HG03442 (cell line): Measurements from ENCODE around the gene FBLN1.
"Not testable (repeated sequence)": the region's sequence is repeated elsewhere in the genome, so short reads cannot be mapped to it uniquely, and the experiment has no call there.

ENCODE experiments used
- ATAC-seq: cut with Tn5 transposase; IDR thresholded peaks from one replicate; pipeline ENCODE4 v1.9.1; 2021; ENCODE audit warnings: mild to moderate bottlenecking, moderate library complexity; ENCODE audit not compliant: unreplicated experiment

The FBLN1 gene

DNA sequence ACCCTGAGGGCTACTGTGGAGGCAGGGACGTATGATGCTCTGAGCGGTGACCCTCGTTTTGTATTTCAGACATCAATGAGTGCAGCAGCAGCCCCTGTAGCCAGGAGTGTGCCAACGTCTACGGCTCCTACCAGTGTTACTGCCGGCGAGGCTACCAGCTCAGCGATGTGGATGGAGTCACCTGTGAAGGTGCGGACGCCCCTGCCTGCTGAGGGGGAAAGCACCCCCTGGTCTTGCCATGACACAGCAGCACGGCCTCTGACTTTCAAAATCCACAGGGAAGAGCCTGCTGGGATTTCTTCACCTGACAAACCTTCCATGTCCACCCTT is 44.3 kb downstream of the FBLN1 start:
- no peak for ATAC-seq

DNA sequence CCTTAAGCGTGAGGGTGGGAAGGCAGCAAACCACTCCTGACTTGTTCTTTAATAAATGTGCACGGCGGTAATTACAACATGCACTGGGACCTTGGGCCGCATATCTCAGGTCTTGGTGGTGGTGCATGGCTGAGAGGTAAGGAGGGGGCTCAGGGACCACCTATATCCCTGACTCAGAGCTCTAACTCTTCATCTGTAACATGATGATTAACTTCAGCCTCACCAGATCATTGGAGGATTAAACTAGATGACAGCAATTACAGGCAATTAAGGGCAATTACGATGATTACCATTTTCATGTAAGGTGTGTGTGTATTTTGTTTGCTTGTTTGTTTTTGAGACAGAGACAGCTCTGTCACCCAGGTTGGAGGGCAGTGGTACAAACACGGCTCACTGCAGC is 45.0 kb downstream of the FBLN1 start:
- no peak for ATAC-seq

DNA sequence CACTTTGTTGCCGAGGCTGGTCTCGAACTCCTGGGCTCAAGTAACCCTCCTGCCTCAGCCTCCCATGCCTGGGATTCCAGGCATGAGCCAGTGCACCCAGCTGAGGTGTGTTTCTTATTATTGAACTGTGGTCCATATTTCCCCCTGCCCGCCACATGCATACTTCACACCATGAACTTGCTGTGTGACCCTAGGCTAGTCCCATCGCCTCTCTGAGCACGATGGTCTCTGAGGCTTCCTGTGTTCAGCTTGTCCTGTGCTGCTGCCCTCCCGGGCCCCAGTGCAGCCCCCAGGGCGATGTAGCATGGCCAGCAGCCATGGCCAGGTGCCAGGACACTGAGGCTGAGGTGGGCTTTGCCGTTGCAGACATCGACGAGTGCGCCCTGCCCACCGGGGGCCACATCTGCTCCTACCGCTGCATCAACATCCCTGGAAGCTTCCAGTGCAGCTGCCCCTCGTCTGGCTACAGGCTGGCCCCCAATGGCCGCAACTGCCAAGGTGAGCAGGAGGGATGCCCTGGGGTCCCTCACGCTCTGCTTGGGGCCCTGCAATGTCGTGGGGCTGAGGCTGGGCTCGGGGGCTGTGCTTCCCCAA is 45.7 kb downstream of the FBLN1 start:
- no peak for ATAC-seq

DNA sequence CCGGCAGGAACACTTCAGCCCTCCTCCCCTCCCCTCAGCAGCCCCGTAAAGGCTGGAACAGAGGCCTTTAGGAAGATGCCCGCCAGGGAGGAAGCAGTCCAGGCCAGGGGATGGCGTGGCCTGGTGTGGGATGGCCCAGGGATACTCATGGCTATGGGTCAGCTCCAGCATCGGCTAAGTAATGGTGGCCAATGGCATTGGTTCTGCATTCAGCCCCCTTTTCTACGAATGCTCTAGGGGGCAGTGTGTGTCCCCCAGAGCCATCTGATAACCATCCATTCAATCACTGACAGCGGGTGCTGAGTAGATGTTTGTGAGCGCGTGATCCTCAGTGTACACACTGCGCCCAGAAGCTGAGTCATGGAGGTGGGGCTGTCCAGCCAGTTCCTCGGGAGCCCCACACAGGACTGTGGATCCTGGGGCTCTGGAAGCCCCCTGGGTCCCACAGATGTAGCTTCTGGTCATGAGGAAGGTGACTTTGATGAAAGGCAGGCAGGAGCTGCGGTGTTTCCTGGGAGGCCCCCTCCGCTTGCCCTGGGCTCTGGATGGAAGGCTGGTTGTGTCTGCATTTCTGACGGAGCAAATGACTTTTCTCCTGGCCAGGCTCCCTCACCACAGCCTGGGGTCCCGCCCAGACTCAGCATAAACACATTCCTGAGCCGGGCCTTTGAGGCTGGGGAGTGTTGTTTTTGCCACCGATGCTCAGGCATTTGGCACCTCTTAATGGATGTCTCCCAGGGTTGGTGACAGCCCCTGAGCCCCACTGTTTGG is 46.5 kb downstream of the FBLN1 start:
- no peak for ATAC-seq

DNA sequence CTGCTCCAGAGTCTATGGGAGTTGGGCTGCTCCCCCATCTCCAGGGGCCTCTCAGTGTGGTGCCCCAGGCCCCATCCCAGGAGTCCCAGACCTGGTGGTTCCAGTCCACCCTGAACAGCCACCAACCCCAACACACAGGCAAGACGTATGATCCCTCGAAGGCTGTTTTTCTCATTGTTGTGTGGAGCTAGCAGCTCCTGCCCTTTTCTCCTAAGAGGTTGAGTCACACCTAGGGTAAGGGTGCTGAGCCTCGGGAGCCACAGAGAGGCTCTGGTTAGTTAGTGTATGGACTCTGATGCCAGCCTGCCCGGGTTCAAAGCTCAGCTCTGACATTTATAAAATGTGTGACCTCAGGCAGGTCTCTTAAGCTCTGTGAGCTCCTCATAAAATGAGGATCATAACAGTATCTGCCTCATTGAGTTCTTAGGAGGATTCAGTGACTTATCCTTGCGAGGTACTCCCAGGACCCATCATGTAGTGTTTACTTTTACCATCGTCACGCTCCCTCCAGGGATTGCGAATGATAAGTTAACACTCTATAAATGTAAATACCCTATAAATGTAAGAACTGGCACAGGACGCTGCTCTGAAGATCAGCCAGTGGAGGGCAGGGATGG is 47.2 kb downstream of the FBLN1 start:
- no peak for ATAC-seq

DNA sequence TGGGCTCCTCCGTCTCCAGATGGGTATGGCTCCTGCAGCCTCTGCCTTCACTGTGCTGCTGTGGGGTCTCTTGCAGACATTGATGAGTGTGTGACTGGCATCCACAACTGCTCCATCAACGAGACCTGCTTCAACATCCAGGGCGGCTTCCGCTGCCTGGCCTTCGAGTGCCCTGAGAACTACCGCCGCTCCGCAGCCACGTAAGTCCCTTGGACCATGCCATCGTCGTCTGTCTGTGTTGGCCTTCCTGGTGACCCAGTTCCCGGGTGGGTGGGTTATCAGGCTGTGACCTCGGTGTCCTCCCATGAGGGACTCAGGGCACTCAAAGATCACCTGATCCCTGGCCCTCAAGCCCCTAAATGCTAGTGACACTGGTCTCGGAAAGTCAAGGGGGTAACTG is 47.7 kb downstream of the FBLN1 start:
- ATAC-seq: no peak

DNA sequence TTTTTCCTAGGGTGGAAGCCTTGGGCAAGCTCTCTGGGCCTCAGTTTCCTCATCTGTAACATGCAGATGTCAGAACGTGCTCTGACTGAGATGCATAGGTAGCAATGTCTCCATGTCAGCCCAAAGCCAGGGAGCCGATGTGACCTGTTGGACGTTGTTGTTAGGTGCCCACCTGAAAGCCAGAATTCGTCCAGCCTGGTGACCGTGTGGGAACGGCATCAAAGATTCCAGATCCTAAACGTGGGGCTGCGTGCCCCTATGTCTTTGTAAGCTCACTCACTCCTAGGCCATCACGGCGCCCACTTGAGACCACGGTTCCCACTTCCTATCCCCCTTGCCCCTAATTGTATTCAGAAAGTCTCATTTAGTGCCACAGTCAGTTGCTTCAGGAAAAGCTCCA is 48.2 kb downstream of the FBLN1 start:
- no peak for ATAC-seq

DNA sequence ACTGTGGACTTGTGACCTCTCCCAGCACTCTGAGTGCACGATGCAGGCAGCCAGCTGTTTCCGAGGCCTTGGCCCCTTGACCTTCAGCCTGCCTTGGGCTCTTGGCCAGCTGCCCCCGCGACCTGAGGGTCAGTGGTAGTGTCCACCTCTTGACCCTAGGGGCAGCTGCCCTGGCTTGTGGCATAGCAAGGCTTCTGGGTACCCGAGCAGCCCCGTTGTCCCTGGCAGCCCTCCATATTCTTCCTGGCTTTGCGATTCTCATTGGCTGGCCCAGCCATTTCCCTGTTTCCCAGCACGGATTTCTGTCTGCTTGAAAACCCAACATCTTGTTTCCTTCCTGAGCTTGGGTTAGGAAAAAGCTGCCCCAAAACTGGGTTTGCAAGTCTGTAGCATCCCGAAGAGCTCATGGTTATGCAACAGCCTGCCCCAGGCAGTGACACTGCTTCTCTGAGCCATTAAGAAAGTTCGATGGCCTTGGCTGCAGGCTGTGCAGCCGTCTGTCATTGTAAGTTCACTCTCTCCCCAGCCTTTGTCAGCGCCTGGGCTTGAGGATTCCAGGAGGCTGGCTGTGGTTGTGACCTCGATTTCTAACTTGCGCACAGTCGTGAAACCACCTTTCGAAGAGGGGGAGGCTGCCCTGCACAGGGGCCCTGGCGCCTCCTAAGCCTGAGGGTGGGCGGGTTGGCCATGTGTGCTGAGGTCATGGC is 48.8 kb downstream of the FBLN1 start:
- no peak for ATAC-seq

DNA sequence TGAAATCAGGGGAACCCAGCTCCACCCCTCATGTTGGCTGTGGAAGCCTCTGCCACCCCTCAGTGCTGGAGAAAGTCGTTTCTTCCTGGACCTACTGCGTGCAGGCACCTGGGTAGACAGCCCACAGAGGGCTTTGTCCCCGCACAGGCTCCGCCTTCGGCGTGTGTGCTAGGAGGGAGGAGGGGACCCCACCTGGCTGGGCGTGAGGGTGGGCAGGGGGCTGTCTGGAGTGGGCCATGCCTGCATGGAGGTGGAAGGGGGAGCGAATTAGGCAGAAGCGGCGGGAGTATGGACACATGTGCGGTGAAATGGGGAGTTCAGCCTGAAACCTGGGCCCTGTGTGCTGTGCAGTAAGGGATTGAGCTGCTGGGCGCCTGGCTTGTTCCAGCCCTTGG is 49.3 kb downstream of the FBLN1 start:
- no peak for ATAC-seq

DNA sequence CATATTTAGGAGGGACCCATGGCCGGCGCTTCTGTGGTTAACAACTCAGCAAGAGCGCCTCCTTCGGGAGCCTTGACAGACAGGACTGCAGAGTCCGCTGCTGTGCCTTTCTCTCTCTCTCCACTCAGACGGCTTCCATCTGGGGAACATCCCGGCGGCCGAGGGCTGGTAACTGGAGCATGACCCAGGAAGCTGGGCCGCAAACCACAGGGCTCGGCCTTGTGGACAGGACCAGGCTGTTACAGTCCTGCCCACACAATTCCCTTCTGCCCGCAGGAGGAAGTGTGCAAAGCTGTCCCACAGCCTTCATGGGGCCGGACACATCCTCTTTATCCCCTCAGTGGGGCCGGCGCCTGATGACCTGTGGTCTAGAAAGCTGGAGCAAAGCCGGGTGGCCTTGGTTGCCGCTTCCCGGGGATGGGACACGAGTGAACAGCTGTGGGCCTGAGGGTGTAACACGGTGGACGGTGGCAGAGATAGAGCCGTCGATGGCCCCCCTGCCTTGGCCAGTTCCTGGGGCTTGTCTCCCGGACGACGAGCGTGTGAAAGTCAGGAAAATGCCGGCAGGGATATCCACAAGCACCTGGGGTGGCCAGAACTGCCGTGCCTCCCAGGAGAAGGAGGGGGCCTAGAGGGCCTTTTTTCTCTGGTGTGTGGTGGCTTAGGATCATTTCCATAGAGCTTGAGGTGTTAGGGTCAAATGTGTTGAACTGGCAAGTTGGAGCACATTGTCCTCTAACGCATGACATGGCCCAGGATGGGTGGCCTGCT is 50.1 kb downstream of the FBLN1 start:
- no peak for ATAC-seq

DNA sequence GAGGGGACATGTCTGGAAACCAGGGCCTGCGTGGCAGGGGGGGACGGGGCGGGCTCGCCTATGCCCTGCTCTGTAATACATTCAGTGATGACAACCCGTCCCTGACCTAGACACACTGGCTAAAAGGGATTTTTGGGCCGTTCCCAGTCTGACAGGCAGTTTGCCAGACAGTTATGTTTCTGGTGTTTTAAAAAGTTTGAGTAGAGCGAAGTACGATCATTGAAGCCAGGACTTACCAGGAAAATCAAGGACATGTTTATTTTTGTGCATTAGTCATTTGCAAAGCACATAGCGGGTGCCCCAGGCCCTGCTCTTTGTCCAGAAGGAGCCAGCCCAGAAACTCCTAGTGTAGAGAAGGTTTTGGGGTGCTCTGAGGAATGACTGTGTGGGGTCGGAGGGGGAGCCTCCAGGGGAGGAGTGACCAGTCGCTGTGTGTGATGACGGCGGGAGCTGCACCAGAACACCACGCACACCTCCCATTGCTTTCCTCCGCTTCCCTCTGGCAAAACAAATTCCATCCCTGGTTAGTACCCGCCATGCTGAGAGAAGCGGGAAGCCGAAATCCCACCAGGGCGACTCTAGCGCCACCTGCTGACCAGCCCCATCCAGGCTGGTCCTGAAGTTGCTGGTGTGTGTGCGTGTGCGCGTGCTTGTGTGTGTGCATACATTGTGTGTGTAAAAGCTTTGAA is 50.8 kb downstream of the FBLN1 start:
- no peak for ATAC-seq

DNA sequence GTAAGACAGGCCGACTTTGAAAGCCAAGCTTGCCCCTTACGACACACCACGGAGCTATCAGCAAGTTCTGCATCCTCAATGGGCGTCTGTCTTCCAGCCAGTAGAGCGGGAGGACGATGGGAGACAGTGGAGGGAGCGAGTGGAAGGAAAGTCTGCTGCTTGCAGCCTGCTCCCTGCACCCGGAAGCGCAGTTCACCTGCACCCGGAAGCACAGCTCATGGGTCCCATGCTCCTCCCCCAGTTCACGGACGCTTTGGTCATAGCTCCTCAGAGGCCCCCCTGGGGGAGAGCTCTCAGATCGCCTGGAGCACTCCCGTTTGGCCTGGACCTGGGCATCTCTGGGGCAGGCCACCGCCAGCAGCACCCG is 51.3 kb downstream of the FBLN1 start:
- no peak for ATAC-seq

DNA sequence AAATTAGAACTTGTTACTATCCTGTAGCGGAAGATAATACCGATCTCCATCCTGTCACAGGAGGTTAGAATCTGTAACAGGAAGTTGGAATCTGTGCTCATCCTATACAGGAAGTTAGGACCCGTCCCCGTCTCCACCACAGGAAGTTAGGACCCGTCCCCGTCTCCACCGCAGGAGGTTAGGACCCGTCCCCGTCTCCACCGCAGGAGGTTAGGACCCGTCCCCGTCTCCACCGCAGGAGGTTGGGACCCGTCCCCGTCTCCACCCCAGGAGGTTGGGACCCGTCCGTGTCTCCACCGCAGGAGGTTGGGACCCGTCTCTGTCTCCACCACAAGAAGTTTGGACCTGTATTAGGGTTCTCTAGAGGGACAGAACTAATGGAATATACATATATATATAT is 52.2 kb downstream of the FBLN1 start:
- ATAC-seq: no peak

DNA sequence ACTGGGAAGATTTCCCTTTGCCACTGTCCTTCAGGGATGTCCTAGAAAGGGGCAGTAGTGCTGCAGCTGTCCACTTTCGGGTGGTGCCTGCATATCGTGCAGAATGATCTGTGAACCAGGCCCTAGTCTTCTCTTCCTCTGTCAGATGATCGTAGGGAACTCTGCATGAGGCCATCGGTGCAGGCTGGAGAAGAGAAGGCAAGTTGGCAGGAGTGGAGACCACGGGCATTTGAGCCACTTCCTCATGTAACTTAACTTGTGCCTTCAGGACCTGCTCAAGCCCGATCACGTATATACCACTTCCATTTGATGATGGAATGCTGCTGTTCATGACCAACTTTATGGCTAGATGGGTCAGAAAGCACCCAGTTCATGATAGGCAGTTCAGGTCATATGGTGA is 55.2 kb downstream of the FBLN1 start:
- not testable (repeated sequence) for ATAC-seq

DNA sequence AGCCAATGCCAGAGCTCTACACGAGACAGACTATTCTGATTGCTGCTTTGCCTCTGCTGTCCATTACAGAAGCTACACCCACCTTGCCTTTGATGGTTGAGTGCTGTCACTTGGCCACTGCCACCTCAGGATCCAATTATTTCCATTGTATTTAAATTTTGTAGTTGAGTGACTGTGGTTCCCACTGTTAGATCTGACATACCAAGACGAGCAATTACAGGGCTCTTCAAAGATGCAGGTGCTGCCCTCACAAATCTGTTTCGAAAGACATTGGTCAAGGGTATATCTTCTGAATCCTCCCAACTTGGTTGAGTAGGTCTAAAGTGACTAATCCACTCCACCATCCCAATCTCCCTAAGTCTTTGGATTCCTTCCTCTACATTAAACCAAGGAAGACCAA is 57.4 kb downstream of the FBLN1 start:
- not testable (repeated sequence) for ATAC-seq

DNA sequence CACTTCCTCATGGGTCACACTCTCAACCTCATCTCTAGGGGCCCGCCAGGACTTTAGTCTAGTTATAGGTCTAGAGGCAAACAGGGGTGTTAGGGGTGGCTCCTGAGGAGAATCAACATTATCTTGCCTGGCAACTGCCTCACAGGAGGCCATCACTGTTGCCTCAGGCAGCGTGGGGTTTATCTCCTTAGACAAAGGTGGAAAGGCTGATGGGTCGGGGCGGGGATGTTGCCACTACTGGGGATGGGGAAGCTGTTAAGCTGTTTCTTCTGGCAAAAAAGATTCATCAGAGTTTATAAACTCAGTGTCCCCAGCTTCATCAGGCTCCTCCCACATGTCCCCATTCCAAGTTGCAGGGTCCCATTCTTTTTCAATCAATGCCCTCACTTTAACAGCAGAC is 58.1 kb downstream of the FBLN1 start:
- ATAC-seq: not testable (repeated sequence)

DNA sequence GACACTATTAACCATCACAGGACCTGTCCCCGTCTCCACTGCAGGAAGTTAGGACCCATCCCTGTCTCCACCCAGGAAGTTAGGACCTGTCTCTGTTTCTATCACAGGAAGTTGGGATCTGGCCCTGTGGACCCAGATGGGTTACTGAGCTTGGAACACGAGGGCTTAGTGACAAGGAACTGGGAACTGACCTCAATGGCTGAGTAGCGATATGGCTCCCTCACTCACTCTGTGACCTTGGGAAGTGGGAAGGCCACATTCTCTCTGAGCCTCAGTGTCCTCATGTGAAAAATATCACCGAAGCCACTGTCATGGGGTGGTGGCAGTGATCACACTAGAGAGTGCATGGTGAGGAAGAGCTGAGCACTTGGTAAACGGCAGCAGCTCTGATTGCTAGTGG is 59.4 kb downstream of the FBLN1 start:
- no peak for ATAC-seq

DNA sequence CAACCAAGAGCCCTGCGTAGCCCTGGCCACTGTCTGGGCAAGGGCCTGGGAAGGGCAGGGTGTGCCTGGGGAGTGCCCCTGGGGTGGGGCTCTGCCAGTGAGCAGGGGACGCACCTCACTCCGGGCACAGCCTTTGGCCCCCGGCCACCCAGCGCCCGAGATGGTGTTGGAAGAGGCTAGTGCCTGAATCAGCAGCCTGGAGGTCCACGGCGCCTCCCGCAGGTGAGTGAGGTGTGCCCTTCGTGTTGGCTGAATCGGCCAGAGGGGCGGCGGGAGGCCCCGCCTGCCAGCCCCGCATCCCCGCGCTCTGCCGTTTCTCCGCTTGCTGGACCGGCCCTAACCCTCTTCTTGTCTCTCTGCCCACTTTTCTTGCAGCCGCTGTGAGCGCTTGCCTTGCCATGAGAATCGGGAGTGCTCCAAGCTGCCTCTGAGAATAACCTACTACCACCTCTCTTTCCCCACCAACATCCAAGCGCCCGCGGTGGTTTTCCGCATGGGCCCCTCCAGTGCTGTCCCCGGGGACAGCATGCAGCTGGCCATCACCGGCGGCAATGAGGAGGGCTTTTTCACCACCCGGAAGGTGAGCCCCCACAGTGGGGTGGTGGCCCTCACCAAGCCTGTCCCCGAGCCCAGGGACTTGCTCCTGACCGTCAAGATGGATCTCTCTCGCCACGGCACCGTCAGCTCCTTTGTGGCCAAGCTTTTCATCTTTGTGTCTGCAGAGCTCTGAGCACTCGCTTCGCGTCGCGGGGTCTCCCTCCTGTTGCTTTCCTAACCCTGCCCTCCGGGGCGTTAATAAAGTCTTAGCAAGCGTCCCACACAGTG is 60.1 kb downstream of the FBLN1 start:
- ATAC-seq: no peak

DNA sequence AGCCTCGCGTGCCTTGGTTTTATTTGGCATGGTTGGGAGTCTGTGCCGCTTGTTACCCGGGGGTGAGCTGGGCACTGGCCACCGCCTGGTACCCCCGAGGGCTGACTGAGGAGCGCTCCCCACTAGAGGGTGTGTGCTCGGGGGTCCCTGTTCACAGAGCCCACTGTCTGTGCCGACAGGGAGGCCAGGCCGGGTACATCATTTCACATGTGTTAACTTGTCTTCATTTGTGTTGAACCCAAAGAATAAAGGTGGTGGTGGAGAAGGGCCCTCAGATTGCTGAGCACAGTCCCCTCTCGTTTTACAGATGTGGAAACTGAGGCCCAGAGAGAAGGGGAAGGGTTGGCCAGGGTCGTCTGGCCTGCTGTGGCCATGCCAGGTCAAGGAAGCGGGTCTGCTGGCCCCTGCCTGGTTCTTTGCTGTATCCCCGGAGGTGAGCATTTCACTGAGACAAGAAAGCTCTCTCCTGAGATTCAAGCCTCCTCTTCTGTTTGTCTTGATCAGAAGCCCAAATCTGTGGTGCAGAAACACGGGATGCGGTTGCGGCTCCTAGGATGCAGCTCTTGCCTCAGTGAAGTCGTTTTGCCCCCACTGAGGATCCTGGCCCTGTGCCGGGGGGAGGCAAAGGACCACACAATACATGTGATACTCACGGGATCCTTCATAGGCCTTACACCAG is 60.8 kb downstream of the FBLN1 start:
- no peak for ATAC-seq
